Measurements from ENCODE around the gene SLC22A5. TPM values are rescaled to one million over a fixed set of nuclear protein-coding genes. Genes with fewer than 3 reads are reported as not detected.
"Not testable (repeated sequence)": the region's sequence is repeated elsewhere in the genome, so short reads cannot be mapped to it uniquely, and the experiment has no call there.

SLC22A5 gene
- total RNA-seq, 1 donor from 2014 or later = 26.6 TPM

DNA sequence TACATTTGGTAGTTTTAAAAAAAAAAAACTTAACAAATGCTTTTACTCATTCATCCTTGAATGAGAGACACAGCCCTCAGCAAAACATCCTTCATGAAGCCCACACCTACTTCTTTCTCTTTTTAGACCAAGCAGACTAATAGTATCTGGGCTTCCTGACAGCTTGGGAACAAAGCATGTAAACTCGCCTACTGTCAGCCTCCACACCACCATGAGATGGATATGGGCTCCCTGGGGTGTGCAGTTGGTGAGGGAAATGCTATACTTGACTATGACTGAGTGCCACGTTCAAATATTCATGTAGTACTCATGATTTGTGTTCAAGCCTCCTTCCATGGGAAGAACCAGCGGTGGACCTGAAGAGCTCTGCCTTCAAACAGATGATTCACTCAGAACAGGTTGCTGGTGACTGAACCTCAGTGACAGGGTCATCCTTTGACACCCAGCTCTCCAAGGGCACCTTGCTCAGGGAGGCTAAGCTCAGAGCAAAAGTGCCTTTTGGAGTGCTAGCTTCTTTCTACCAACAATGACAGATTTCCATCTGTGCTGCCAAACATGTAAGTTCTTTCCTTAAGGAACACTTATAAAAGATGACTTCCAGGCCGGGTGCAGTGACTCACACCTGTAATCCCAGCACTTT lies 36.8 kb downstream of the SLC22A5 start:
- intact Hi-C loops (cut with micrococcal nuclease) = no loop called here
- DNase-seq (no peak), ATAC-seq (no peak)

DNA sequence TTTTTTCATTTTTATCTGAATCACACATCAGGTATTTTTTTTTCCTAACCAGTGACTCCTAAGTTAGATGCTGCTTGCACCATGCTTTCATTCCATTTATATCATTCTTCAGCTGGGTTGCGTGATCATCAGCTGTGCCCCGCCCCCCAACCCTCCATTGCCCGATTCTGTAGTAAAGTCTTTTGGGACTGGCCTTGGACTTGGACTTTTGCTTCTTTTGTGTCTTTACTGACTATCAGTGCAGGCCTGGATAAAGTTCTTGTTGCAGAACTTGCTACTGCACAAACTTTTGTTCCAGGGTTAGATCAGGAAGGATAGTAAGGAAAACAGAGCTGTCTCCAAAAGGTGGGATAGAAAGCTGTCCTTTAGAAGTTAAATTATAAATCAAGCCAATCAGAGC lies 38.5 kb downstream of the SLC22A5 start:
- no peak for ATAC-seq
- intact Hi-C loops (cut with micrococcal nuclease) = no loop called here

DNA sequence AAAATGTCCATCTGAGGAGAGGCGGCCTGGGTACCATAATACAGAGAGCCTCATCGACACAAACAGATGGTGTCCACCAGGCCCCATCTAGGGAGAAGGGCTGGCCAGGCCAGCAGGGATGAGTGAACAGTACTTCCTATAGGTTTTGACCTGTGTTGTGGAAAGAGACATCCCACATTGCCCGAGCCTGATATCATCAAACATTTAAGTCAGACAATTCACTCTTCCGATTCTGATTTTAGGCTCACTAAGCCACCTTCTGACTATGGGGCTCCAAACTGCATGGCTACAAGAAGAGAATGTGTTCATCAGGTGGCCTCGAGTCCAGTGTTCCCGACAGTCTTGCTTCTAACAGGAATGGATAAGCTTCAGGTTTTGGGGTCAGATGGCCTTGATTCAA lies 38.9 kb downstream of the SLC22A5 start:
- ATAC-seq = no peak
- intact Hi-C loops (cut with micrococcal nuclease) = no loop called here
- DNase-seq = no peak

More for the DNA sequence above, 38.5 kb downstream of the SLC22A5 start:
- no peak for DNase-seq

DNA sequence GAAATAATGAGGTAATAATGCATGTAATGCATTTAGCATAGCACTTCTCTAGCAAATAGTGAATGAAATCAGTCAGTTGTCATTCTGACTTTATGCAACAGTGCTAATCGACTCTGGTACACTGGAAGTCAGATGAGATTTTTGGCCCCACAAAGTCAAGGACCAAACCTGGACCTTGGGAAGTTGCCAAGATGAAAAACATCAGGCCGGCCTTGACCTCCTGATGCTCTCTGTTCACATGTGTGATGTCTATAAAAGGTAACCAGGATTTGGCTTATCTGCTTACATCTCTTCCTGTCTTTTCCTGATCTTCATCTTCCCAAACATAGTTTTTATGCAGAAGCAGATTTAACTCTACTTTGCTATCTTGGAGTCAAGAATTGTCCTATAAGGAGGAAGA lies 39.5 kb downstream of the SLC22A5 start:
- no peak for ATAC-seq

DNA sequence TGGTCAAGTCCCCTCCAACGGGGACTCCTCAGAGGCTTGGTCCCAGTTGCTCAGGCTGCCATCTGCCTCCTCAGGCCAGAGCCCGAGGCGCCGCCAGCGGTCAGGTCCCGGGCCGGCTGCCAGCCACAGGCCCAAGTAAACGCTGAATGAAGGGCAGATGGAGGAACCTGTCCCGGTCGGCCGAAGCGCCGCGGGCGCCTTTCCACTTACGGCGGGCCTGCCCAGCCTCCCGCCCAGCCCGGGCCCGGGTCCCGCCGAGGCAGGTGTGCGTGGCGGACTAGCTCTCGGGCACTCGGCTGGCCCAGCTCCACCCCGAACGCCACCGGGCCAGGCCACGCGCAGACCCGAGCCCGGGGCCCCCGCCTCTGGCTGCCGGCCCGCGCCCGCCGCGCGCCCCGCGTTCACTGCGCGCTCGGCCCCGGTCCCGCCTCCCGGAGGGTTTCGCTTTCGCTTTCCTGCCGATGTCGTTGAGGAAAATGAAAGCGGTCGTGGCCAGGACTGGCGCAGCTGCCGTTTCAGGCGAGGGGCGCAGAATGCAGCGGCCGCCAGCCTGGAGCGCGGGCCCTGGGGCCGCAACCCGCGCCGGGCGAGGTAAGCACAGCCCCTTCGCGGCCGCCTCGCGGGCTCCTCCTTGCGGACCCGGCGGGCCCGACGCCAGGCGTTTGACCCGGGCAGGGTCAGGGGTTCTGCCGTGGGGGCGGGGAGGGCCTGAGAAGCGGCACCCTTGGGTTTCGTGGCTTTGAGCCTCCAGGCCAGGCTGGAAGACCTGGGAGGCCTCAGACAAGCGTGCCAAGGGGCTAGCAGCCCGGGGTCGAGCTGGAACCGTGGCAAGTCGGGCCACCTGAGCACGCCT lies 41.2 kb downstream of the SLC22A5 start:
- ATAC-seq = peak; percentile 80
- intact Hi-C loops (cut with micrococcal nuclease) = loop anchor here (10.0 kb wide), 1 partner anchor 84 kb away; the partner anchor contains the start of gene IRF1
- DNase-seq = peak; percentile 93

More for the DNA sequence above, 39.5 kb downstream of the SLC22A5 start:
- no peak for DNase-seq
- intact Hi-C loops (cut with micrococcal nuclease) = no loop called here

DNA sequence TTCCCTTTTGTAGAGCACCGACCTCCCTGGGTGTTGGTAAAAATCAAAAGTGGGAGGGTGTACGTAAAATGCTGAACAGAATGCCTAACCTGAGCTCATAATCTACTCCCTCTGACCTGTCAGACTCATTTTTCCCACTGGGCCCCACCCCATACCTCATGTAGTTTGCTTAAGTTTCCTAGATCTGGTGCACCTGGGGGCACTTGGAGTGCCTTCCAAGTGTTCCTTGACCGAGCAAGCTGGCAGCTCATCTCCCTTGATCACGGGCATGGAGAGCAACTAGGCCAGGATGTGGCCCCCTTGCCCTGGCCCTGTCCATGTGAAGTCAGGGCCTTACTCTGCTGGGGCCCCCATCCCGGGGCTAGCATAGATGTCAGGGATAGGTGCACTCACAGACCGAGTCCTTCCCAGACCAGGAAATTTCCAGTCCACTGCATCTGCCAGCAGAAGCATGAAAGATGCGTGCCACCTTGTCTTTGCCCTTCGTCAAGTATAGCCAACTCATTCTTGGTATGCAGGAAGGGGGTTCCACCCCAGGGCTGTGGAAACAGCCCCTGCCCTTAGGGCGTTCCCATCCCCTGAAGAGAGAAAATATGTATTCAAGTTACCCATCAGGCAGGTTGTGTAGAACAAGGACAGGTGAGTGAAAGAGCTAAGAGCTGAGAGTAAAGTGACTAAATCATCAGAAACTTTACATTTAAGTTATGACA lies 41.9 kb downstream of the SLC22A5 start:
- DNase-seq (no peak), ATAC-seq (peak; percentile 27)
- intact Hi-C loops (cut with micrococcal nuclease) = loop anchor here (10.0 kb wide), 1 partner anchor 83 kb away; the partner anchor contains the start of gene IRF1

DNA sequence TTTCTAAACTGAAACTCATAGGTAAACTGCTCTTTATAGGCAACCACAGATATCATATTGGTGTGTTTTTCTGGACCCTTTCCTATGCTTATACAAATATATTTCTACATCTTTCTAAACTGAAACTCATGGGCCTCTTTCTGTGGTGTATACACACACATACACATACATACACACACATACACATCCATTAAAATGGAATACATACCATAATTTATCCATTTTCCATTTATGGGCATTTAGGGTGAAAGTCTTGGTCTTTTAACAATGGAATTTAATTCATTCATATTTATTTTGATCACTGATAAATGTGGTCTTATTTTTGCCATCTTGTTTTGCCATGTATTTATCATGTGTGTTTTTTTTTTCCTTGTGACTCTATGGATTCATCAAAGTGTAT lies 44.1 kb downstream of the SLC22A5 start:
- intact Hi-C loops (cut with micrococcal nuclease) = loop anchor here (10.0 kb wide), 1 partner anchor 81 kb away; the partner anchor contains the start of gene IRF1
- DNase-seq = no peak
- no peak for ATAC-seq

DNA sequence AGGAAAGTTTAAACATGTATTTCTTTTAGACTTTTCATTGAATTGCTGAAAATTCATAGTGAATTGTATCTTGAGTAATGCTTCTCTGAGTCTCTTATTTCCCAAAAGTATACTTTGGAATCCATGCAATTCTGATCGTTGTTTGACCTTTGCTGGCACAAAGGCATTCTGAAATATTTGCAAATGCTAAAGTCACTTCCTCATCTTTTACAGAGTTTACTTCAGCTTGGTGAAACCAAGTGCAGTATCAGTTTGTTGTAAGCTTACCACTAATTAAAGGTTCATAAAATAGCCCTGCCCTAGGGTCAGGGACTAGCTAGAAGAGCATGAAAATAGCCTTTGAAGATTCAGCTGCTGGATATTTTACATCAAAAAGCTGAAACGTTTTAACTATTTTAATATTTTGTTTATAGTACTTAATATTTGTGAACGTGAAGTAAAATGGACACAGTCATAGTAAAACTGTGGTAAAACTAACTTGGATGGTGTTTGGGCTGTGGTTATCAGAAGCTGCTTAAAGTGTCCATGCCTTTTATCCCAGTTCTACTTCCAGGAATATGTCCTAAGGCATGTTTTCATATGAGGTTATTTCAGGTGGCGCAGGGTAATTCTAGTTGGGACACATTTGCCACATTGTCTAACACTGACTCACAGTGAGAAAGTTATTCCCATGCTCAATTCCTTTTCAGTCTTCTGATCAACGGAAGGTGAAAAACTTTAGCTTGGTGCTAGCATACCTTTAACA lies 45.3 kb downstream of the SLC22A5 start:
- intact Hi-C loops (cut with micrococcal nuclease) = loop anchor here (10.0 kb wide), 1 partner anchor 80 kb away; the partner anchor contains the start of gene IRF1
- DNase-seq = no peak
- ATAC-seq = peak; percentile 40

DNA sequence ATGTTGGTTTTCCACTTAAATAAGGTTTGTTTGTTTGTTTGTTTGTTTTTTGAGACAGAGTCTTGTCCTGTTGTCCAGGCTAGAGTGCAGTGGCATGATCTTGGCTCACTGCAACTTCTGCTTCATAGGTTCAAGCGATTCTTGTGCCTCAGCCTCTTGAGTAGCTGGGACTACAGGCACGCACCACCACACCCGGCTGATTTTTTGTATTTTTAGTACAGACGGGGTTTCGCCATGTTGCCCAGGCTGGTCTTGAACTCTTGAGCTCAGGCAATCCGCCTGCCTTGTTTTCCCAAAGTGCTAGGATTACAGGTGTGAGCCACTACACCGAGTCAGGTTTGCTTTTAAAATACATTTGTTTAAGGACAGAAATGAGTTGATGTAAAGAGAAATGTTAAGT lies 46.0 kb downstream of the SLC22A5 start:
- intact Hi-C loops (cut with micrococcal nuclease) = loop anchor here (10.0 kb wide), 1 partner anchor 79 kb away; the partner anchor contains the start of gene IRF1
- DNase-seq, ATAC-seq: not testable (repeated sequence)

DNA sequence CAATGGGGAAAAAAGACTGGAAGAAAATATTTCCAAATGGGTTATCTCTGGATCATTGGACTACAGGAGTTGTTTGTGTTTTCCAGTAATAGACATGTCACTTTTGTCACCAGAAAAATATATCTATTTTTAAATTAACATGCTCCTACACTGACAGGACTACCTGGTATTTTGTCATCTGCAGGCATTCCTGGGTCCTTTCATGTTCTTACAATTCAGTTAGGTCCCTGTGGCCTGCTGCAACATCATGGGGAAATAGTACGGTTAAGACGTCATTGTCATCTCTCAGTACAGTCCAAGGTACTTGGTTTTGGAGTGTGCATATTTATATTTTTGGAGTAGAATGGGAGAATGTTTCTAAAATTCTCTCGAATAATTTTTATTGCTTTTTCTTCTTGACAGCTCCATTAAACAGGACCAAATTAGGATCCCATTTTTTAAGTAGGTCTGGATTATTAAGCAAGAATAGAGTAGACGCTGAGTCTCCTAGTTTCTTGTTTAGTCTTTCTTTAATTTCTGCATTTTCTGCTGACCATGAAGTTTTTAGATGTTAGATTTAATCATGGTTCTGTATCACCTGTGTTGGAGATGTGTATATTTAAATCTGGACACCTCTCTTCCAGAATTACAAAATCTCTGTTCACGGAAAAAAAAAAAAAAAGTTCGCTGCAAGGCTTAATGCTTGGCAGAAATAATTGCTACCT lies 46.9 kb downstream of the SLC22A5 start:
- intact Hi-C loops (cut with micrococcal nuclease) = loop anchor here (10.0 kb wide), 1 partner anchor 78 kb away; the partner anchor contains the start of gene IRF1
- no peak for ATAC-seq
- no peak for DNase-seq

DNA sequence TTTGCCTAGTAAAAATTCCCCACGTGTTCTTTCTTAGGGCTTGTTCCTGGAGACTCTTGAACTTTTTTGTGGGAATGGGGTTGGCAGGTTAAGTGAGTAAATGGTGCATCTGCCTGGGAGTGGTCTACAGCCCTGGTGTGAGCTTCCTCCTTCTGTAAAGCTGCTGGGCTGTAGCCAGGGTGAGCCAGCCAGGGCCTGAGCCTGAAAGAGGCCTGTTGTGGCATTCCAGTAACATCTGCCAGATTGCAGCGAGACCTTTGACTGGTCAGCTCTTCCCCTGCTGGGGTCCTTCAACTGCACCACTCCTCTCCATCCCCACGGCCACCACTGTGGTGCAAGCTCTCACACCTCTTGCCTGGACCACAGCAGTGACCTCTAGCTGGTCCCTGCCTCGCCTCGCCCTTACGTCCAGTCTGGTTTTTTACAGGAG lies 47.5 kb downstream of the SLC22A5 start:
- DNase-seq (peak; percentile 67), ATAC-seq (peak; percentile 38)
- intact Hi-C loops (cut with micrococcal nuclease) = loop anchor here (10.0 kb wide), 1 partner anchor 78 kb away; the partner anchor contains the start of gene IRF1

DNA sequence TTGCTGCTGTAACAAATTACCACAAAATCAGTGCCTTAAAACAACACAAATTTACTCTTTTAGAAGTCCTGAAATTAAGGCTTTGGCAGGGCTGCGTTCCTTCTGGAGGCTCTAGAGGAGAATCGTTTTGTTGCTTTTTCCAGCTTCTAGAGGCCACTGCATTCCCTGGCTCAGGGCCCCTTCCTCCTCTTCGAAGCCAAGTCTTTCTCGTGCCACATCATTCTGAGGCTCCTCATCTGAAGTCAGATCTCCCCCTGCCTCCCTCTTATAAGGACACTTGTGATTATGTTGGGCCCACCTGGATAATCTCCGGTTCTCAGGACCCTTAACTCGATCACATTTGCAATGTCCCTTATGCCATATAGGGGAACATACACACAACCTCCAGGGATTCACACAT lies 48.0 kb downstream of the SLC22A5 start:
- intact Hi-C loops (cut with micrococcal nuclease) = loop anchor here (10.0 kb wide), 1 partner anchor 77 kb away; the partner anchor contains the start of gene IRF1
- DNase-seq (no peak), ATAC-seq (no peak)

DNA sequence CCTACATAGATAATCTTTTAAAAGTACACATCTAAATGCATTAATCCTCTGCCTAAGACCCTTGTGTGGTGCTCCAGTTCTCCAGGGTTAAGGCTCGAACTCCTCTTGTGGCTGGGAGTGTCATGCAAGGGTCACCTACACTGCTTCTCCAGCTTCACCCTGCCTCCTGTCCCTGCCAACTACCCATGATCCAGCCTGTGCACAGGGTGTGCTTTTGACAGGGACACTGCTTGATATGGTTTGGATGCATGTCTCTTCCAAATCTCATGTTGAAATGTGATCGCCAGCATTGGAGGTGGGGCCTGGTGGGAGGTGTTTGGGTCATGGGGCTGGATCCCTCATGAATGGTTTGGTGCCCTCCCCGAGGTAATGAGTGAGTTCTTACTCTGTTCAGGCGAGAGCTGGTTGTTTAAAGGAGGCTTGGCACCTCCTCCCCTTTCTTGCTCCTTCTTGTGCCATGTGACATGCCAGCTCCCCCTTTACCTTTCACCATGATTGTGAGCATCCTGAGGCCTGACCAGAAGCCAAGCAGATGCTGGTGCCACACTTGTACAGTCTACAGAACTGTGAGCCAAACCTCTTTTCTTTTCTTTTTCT lies 48.5 kb downstream of the SLC22A5 start:
- DNase-seq = no peak
- intact Hi-C loops (cut with micrococcal nuclease) = loop anchor here (10.0 kb wide), 1 partner anchor 77 kb away; the partner anchor contains the start of gene IRF1
- peak; percentile 54 for ATAC-seq

DNA sequence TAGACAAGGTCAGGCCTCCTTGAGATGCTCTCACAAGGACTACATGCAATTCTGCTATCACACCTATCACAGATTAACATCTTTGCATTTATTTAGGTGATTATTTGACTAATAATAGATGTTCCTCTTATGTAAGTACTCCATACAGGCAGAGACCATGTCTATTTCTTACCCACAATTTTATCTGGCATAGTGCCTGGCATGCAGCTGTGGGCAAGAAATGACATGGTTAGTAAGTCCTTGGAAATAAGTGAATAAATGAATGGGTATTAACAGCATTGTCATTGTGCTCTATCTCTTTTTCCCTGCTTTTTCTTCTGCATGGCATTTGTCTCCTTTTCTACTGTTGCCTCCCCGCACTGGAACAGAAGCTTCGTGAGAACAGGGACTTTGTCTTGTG lies 49.4 kb downstream of the SLC22A5 start:
- intact Hi-C loops (cut with micrococcal nuclease) = loop anchor here (10.0 kb wide), 1 partner anchor 76 kb away; the partner anchor contains the start of gene IRF1
- DNase-seq (no peak), ATAC-seq (no peak)

DNA sequence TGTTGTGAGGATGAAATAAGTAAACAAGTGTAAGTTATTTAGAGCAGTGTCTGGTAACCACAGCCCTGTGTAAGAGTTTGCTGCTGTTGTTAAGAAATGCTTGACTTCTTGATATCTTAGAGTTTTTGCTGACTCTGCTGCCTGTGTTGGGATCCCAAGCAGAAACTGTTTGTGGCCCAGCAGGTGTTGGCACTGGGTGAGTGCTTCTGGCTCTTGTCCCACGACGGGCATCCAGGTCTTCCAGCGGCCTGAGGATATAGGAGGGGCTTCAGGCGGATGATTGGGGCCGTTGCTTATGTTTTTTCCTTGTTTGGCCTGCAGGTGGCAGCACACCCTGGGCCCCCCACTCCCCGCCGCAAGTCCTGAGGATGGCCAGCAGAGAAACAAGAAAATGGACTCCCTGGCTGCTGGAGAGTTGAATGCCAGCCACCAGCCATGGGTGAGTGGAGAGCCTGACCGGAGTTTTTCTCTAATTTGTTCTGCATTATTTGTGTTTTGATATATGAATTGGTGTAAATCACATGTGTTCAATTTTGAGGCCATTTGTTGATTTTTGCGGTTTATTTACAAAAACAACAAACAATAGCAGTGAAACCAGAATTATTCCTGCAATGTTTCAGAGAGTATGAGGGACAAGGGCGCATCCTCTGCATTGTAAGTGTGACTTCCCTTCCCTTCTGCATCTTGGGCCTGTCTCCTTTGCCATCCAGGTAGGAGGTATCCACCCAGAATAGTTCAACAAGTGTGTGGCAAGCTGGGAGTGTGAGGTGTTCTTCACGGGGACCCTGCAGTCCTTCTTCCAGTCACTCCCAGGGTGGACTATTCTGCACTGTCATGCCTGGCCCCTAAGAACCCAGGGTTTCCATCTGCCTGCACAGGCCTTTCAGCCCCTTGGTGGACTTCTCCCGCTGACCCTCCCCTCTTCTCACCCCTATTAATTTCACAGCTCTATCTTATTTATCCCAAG lies 50.3 kb downstream of the SLC22A5 start:
- intact Hi-C loops (cut with micrococcal nuclease) = loop anchor here (10.0 kb wide), 1 partner anchor 75 kb away; the partner anchor contains the start of gene IRF1
- DNase-seq = peak; percentile 76
- peak; percentile 58 for ATAC-seq

DNA sequence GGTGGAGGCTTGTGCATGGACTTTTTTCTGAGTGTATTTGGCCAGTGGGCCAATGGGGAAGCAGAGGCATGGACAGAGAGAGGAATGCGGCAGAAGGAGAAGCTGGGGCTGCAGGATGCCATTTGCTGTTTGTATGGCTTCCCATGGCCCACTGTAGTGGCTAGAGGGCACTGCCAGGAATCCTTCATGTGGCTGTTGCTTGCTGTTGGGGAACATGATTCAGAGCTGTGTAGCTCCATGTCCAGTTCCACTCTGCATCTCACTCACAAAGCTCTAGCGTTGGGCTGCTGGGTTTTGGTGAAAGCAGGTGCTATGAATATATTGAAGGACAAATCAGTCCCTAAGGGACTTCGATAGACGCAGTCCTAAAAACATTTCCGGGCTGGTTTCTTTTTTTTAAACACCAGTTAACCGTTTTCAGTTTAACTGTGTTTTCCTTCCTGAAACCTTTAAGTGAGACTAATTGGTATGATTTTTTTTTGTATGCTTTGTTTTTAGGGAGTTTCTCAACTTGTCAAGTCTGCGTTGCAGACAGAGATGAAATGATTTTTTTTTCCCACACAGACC lies 51.3 kb downstream of the SLC22A5 start:
- intact Hi-C loops (cut with micrococcal nuclease) = no loop called here
- ATAC-seq = peak; percentile 30
- DNase-seq = no peak
